SU-DHL-6 (cell line): Measurements from ENCODE around the gene ART1.

Source experiments
- H2AFZ ChIP-seq: fragments of 200-600 bp; sonication (generic); 2 replicates; pipeline ENCODE4 v1.6.1; 2014; ENCODE audit warnings: low read depth, mild to moderate bottlenecking, moderate library complexity, mixed read lengths, antibody characterized with exemption, low read length; ENCODE audit not compliant: severe bottlenecking
- H3F3A ChIP-seq: fragments of 200-600 bp; shearing (Covaris generic); 2 replicates; pipeline ENCODE4 v1.6.0; 2016; ENCODE audit warnings: antibody characterized with exemption, mild to moderate bottlenecking; ENCODE audit not compliant: insufficient read depth
- H3K27ac ChIP-seq: fragments of 200-600 bp; sonication (generic); 2 replicates; pipeline ENCODE4 v1.5.1; 2016; ENCODE audit warnings: low read depth, mild to moderate bottlenecking, low read length, moderate library complexity, mixed read lengths
- H3K27me3 ChIP-seq: fragments of 200-600 bp; sonication (generic), shearing (Covaris generic); 2 replicates; pipeline ENCODE4 v1.6.0; 2014; ENCODE audit warnings: mild to moderate bottlenecking, low read length
- H3K36me3 ChIP-seq: fragments of 200-600 bp; sonication (generic); 2 replicates; pipeline ENCODE4 v1.6.1; 2014; ENCODE audit warnings: mild to moderate bottlenecking, low read length, mixed read lengths
- H3K4me2 ChIP-seq: fragments of 300-600, 200-600 bp; shearing (Covaris generic), sonication (generic); 2 replicates; pipeline ENCODE4 v1.6.0; 2014; ENCODE audit warnings: low read length, low read depth, mild to moderate bottlenecking; ENCODE audit not compliant: poor library complexity, severe bottlenecking
- H3K4me3 ChIP-seq: fragments of 200-600 bp; sonication (generic); 2 replicates; pipeline ENCODE4 v1.5.1; 2014; ENCODE audit warnings: antibody characterized with exemption, low read length, mild to moderate bottlenecking, mixed read lengths; ENCODE audit not compliant: insufficient read depth, poor library complexity, severe bottlenecking
- H3K79me2 ChIP-seq: fragments of 200-600 bp; sonication (generic); 2 replicates; pipeline ENCODE4 v1.6.1; 2014; ENCODE audit warnings: mild to moderate bottlenecking, low read length, moderate library complexity; ENCODE audit not compliant: insufficient read depth
- H3K9ac ChIP-seq: fragments of 200-600 bp; sonication (generic); 2 replicates; pipeline ENCODE4 v1.7.0; 2014; ENCODE audit warnings: mild to moderate bottlenecking, low read length
- H3K9me2 ChIP-seq: fragments of 200-600 bp; sonication (generic); replicated peaks from 2 replicates; pipeline ENCODE4 v1.6.1; 2014; ENCODE audit warnings: low read length; ENCODE audit not compliant: insufficient read depth
- H3K9me3 ChIP-seq: fragments of 200-600 bp; sonication (generic); 2 replicates; pipeline ENCODE4 v1.6.1; 2014; ENCODE audit warnings: low read length, mixed read lengths; ENCODE audit not compliant: insufficient read depth
- H4K20me1 ChIP-seq: fragments of 200-600 bp; sonication (generic); 2 replicates; pipeline ENCODE4 v1.6.1; 2014; ENCODE audit warnings: low read depth, mild to moderate bottlenecking, antibody characterized with exemption, low read length, moderate library complexity, mixed read lengths
- CTCF ChIP-seq: fragments of 200-600 bp; sonication (generic); IDR thresholded peaks from one replicate; pipeline ENCODE4 v1.5.1; 2017; ENCODE audit warnings: antibody characterized with exemption, mild to moderate bottlenecking, low read length, moderate library complexity; ENCODE audit not compliant: insufficient read depth, poor library complexity, severe bottlenecking
- EZH2phosphoT487 ChIP-seq: fragments of 200-600 bp; sonication (generic), shearing (Covaris generic); conservative IDR thresholded peaks from 2 replicates; pipeline ENCODE4 v1.6.1; 2018; ENCODE audit warnings: mild to moderate bottlenecking, antibody characterized with exemption, low read length, moderate library complexity, mixed read lengths

ART1 gene

GRCh38 chr11:3710485-3711259, 65.7 kb downstream of the ART1 start:
- peaks cover 9% of the 10 kb centered on the region; the same call in 1 of the 2 replicates for H3F3A ChIP-seq
- no peak overlapping the region for H3K9ac ChIP-seq
- no peaks in the 10 kb centered on the region for H3K79me2 ChIP-seq
- no peak overlapping the region for H3K4me2 ChIP-seq
- H3K9me3 ChIP-seq, result no peaks in the 10 kb centered on the region
- H3K4me3 ChIP-seq, result no peak overlapping the region
- no peak overlapping the region for H2AFZ ChIP-seq
- H3K27me3 ChIP-seq, result no peaks in the 10 kb centered on the region
- no peaks in the 10 kb centered on the region for H3K9me2 ChIP-seq
- H4K20me1 ChIP-seq, result no peaks in the 10 kb centered on the region
- H3K36me3 ChIP-seq, result peaks cover 68% of the 10 kb centered on the region
- TF ChIP-seq CTCF (no peak), EZH2phosphoT487 (no peak)
- H3K27ac ChIP-seq, result no peak overlapping the region

- no peaks in the 10 kb centered on the region for H3K9me3 ChIP-seq
- H3K9me2 ChIP-seq, result no peaks in the 10 kb centered on the region
- no peak overlapping the region for H3K4me2 ChIP-seq
- TF ChIP-seq CTCF (no peak), EZH2phosphoT487 (no peak)
- no peak overlapping the region for H3K4me3 ChIP-seq
- no peaks in the 10 kb centered on the region for H3K27me3 ChIP-seq
- H3K9ac ChIP-seq, result no peak overlapping the region
- peaks cover 14% of the 10 kb centered on the region; the same call in 1 of the 2 replicates for H3F3A ChIP-seq
- H3K36me3 ChIP-seq, result peaks cover 72% of the 10 kb centered on the region
- H3K27ac ChIP-seq, result no peak overlapping the region
- H3K79me2 ChIP-seq, result no peaks in the 10 kb centered on the region
- no peaks in the 10 kb centered on the region for H4K20me1 ChIP-seq
- H2AFZ ChIP-seq, result no peak overlapping the region
Observed at GRCh38 chr11:3712274-3712673, 67.3 kb downstream of the ART1 start.
